GM12891 (cell line): Measurements from ENCODE around the gene CRIP1.

ENCODE experiments used
- POLR2A ChIP-seq: IDR thresholded peaks from 2 replicates; pipeline ENCODE4 v1.6.1; 2011; ENCODE audit warnings: low read depth, low read length, control low read depth
- POLR2AphosphoS5 ChIP-seq: IDR thresholded peaks from 2 replicates; pipeline ENCODE4 v1.6.1; 2011; ENCODE audit warnings: low read depth, low read length, control low read depth
- POU2F2 ChIP-seq: IDR thresholded peaks from 2 replicates; pipeline ENCODE4 v1.6.1; 2011; ENCODE audit warnings: low read depth, mild to moderate bottlenecking, control low read depth, low read length, moderate library complexity

DNA sequence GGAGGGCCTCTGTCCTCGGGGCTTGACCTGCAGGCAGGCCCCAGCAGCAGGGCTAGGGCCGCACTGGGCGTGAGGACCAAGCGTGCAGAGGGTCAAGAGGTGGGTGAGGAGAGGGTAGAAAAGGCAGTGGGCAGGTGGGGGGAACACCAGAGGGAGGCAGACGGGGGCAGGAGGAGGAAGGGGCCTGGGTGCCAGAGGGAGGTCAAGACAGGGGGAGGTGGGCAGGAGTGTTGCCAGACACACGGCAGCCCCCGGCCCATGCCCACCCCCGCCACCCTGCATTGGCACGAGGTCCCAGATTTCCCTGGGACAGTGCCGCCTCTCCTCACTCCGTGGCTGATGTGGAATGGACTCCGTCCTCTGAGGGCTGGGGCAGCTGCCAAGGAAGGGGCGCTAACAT is 47.9 kb downstream of the CRIP1 start:
- TF ChIP-seq POU2F2 (no peak), POLR2A (no peak), POLR2AphosphoS5 (no peak)
